Gastroesophageal sphincter (tissue), 3 donors: ENCODE data around the gene PCED1B.

ENCODE experiments used
- CTCF ChIP-seq, 4 experiments: fragments of 200-600 bp in 2 of 4; fragments of 450-650 bp in 2 of 4; sonication (generic) in 1 of 4; IDR thresholded peaks; one replicate each; pipeline ENCODE4 v1.5.1; 2017 to 2019; ENCODE audit warnings: antibody characterized with exemption in 4 of 4, mild to moderate bottlenecking in 2 of 4, moderate library complexity in 2 of 4
- POLR2AphosphoS5 ChIP-seq: sonication (generic); formaldehyde crosslinking; IDR thresholded peaks from one replicate; pipeline ENCODE4 v1.6.1; 2017; ENCODE audit warnings: antibody characterized with exemption

GRCh38 chr12:47110718-47111391 is 31.4 kb downstream of the PCED1B start:
- TF ChIP-seq POLR2AphosphoS5 (no peak), CTCF (IDR thresholded peaks at IDR 0.05) (no peak)
